DMS153 treated with DMSO at 0.1 percent for 48 hours (cell line): ENCODE results near the gene BTBD1.

Experiments
- DNase-seq: peaks from one replicate; lab custom pipeline; 2025; ENCODE audit not compliant: unreplicated experiment; lab: John Stamatoyannopoulos, UW

The BTBD1 gene

GRCh38 chr15:82995938-82996337 is 71.1 kb downstream of the BTBD1 start:
- DNase-seq = no peak

DNA sequence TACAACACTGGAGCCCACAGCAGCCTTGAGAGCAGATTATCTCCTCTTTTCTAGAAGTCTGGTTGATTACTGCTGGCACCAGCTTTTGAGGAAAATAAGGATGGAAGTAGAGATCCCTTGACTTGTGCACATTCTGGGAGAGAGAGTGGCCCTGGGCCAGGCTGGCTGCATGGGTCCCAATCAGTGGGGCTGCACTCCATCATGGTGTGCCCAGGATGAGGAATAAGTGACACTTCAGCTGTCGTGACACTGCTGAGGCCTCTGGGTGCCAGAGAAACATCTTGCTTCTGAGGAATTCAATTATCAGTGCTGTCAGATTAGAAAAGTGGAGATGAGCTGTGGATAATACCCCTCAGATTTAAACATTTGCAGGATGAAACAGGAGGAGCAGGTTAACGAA is 72.0 kb downstream of the BTBD1 start:
- no peak for DNase-seq

DNA sequence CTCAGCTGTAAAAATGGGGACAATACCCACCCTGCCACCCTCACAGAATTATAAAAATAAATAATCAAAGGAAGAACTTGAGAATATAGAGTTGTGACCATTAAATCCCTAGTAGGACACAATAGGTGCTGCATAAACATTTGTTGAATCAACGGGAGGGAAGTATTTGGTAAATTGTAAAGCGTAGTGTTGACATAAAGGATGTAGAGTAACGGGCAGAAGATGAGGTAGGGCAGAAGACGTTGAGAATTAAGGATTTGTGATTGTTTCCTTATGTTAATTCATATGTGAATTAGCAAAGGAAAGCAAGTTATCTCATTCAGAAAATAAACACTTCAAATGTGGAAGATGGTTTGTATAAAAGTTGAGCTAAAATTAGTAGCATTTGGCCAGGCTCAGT is 73.9 kb downstream of the BTBD1 start:
- no peak for DNase-seq

- DNase-seq = no peak
Observed at GRCh38 chr15:82992436-82992998, 74.5 kb downstream of the BTBD1 start.

DNA sequence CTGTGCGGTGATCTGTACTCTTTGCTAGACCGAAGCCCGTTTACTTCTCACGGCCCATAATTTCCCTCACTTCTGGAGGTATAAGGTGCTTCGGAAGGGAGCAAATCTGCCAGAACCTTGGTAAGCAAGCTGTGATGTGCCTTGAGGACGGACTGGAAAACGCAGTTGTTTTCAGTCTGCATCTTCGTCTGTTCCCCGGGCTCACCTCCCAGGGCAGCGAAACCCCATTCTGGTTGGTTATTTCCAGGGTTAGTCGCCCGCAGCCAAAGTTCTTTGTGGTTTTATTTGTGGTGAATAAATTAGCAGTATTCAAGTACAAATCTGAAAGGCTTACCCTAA is 80.6 kb downstream of the BTBD1 start:
- no peak for DNase-seq

DNA sequence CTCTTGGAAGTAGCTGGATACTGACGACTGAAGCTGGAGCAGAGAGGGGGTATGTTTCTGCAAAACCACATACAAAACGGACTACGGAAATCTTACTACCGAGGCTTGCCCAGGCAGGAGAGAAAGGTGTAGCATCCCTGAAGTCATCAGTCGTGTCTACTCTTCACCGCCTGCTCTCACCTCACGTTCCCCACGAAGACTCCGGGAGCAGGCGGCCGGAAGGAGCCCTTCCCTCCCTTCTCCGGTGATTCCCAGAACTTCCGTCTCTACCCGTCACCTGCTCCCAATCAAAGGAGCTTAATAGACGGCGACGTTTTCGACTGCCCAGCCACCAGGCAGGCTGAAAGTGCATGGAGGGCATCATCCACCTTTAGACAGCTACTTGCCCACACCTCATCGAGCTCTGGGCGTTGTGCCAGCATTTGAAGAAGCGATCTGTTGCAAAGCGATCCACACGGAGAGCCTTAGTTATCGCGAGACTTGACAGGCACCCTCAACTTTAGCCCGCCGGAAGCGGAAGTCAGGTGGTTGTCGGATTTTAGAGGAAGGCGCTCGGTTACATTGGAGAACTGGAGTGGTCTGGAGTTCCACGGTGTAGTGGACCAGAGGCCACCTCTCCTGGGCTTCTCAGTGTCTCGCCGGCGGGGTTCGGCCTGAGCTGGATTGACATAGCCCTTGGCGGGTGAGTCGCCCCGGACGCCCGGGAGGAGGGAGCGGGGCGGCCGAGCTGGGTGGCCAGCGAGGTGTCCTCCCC is 81.2 kb downstream of the BTBD1 start, which contains the start of gene RAMAC:
Gene RAMAC, plus strand, starts transcription at position 523 of the 754 bp plus-strand sequence. CDS start 2,809 bp downstream, outside the sequence.
- DNase-seq = peak; percentile 77

- DNase-seq = no peak
Observed at GRCh38 chr15:82980981-82981380, 86.1 kb downstream of the BTBD1 start.

DNA sequence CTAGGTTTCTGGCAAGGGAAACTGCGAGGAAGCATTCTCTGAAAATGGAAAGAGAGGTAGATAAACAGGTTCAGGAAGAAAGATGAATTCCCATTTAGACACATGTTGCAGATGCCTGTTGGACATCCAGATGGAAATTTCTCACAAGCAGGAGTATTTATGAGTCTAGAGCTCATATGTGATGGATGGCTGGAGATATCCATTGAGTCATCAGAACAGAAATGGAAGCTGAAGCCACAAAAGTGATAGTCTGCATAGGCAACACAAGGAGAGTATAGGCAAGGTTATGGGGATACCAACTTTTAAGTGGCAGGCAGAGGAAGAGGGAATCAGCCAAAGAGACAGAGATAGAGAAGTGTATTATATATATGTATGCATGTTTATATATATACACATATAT is 87.3 kb downstream of the BTBD1 start:
- no peak for DNase-seq

DNA sequence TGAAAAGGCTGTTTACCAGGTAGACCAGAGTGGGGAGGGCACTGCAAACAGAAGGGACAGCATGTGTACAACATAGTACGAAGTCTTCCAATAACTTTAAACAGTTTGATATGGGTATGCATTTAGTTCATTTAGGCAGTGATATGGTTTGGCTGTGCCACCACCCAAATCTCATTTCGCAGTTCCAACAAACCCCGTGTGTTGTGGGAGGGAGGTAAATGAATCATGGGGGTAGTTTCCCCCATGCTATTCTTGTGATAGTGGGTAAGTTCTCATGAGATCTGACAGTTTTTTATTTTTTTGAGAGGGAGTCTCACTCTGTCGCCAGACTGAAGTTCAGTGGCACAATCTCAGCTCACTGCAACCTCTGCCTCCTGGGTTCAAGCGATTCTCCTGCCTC is 88.6 kb downstream of the BTBD1 start:
- DNase-seq = no peak

- DNase-seq = no peak
Observed at GRCh38 chr15:82977076-82977475, 90.0 kb downstream of the BTBD1 start.

- no peak for DNase-seq
Observed at GRCh38 chr15:82972990-82973389, 94.1 kb downstream of the BTBD1 start.

- no peak for DNase-seq
Observed at GRCh38 chr15:82971218-82971984, 95.7 kb downstream of the BTBD1 start.

GRCh38 chr15:82970696-82971095 is 96.4 kb downstream of the BTBD1 start:
- no peak for DNase-seq

DNA sequence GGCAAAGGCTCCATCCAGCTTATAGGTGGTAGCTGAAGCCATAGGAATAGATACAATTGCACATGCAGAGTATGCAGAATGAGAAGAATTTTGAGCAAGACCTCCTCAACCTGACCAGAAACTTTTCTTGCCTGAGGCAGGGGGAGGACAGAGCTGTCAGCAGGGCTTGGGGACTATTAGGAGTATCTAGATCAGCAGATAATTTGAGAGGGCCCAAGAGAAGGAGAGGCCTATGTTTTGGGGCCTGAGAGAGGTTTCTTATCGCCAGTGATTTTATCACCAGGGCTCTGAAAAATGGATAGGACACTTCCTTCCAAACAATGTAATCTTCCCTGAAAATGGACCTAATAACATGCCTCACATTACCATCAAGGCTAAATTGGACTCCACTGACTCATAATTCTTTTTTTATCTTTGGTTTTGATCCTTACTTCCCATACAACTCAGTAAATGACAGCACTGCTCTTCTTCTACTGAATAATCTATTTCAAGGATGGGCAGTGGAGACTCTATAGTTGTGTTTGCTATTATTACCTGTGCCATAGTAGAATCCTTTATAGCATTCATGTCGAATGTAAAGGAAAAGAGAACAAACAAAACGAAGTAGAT is 96.9 kb downstream of the BTBD1 start:
- no peak for DNase-seq

GRCh38 chr15:82969353-82969752 is 97.7 kb downstream of the BTBD1 start:
- DNase-seq = no peak

DNA sequence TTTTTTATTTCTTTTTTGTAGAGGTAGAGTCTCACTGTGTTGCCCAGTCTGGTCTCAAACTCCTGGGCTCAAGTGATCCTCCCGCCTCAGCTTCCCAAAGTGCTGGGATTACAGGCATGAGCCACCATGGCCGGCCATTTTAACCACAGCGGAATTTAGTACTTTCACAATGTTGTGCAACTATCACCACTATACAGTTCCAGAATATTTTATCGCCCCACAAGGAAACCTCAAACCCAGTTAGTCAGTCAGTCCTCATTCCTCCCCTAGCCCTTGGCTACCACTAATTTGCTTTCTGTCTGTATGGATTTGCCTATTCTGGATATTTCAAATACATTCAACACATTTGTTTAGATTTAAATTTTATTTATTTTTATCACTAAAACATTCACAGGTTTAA is 99.0 kb downstream of the BTBD1 start:
- DNase-seq = no peak

DNA sequence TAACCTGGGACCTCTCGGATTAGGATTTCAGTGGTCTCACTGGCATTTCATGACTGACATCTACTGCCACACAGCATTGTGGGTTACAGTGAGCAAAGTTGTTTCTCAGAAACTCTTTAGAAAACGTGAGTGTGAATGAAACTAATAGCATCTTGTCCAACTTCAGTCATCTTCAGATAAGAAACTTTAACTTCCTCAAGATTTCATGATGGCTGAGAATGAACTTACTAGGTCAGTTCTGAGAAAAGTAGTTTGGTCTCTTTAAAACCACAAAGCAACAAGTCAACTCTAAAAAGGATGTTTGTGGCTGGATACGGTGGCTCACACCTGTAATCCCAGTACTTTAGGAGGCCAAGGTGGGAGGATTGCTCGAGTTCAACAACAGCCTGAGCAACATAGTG is 100.4 kb downstream of the BTBD1 start:
- DNase-seq = no peak
